Raji (cell line): ENCODE results near the gene DOCK4.

Source experiments
- POLR2A ChIP-seq: IDR thresholded peaks from 2 replicates; pipeline ENCODE4 v1.6.1; 2011; ENCODE audit warnings: low read depth, low read length, control low read depth; ENCODE audit not compliant: insufficient read depth

Gene DOCK4

GRCh38 chr7:112138938-112139337 lies 67.3 kb downstream of the DOCK4 start:
- no peak for TF ChIP-seq POLR2A

GRCh38 chr7:112138325-112138852 lies 67.8 kb downstream of the DOCK4 start:
- TF ChIP-seq POLR2A = no peak

GRCh38 chr7:112137141-112138101 lies 68.8 kb downstream of the DOCK4 start:
- TF ChIP-seq POLR2A = no peak

GRCh38 chr7:112136271-112137008 lies 69.8 kb downstream of the DOCK4 start:
- TF ChIP-seq POLR2A = no peak

GRCh38 chr7:112135815-112136214 lies 70.4 kb downstream of the DOCK4 start:
- TF ChIP-seq POLR2A = no peak

- TF ChIP-seq POLR2A = no peak
Observed at GRCh38 chr7:112134039-112134438, 72.2 kb downstream of the DOCK4 start.

- no peak for TF ChIP-seq POLR2A
Observed at GRCh38 chr7:112133328-112133727, 72.9 kb downstream of the DOCK4 start.

- TF ChIP-seq POLR2A = no peak
Observed at GRCh38 chr7:112132051-112132694, 74.0 kb downstream of the DOCK4 start.

- no peak for TF ChIP-seq POLR2A
Observed at GRCh38 chr7:112130729-112131410, 75.3 kb downstream of the DOCK4 start.

- no peak for TF ChIP-seq POLR2A
Observed at GRCh38 chr7:112129655-112130323, 76.4 kb downstream of the DOCK4 start.

GRCh38 chr7:112125250-112125649 lies 80.9 kb downstream of the DOCK4 start:
- TF ChIP-seq POLR2A = no peak

- TF ChIP-seq POLR2A = no peak
Observed at GRCh38 chr7:112124061-112124766, 82.0 kb downstream of the DOCK4 start.

GRCh38 chr7:112122798-112123197 lies 83.4 kb downstream of the DOCK4 start:
- no peak for TF ChIP-seq POLR2A

- no peak for TF ChIP-seq POLR2A
Observed at GRCh38 chr7:112122144-112122543, 84.1 kb downstream of the DOCK4 start.

- no peak for TF ChIP-seq POLR2A
Observed at GRCh38 chr7:112121318-112121717, 84.9 kb downstream of the DOCK4 start.
